Dermis lymphatic vessel endothelial cell (primary cell): Measurements from ENCODE around the gene KBTBD2. TPM values are rescaled to one million over a fixed set of nuclear protein-coding genes. Genes with fewer than 3 reads are reported as not detected.

ENCODE experiments used
- total RNA-seq: library from RNA; depleted of rRNA; stranded (reverse); fragments of >200 nt; gene quantifications from 2 replicates; pipeline ENCODE4 v1.2.1, GENCODE V29; 2014

KBTBD2 gene
- total RNA-seq, result 72.8 and 109 TPM in 2 replicates

GRCh38 chr7:32891043-32891799 is at the start of gene KBTBD2:
KBTBD2 (minus strand) TSS chr7:32891760; CDS start chr7:32879604, 12,156 bp downstream.

Other genes starting within 250 kb of the KBTBD2 start
- gene FKBP9, start 65.7 kb upstream of the KBTBD2 start, total RNA-seq, result 149 and 186 TPM in 2 replicates
- gene NT5C3A, start 171.0 kb upstream of the KBTBD2 start, total RNA-seq, result 24.8 and 29.1 TPM in 2 replicates
- gene RP9, start 217.6 kb upstream of the KBTBD2 start, total RNA-seq, result 8.3 and 8.5 TPM in 2 replicates
- gene BBS9, start 237.8 kb upstream of the KBTBD2 start, total RNA-seq, result 15.2 and 15.4 TPM in 2 replicates